SK-N-SH treated with all-trans-retinoic acid at 6 μM for 48 hours (cell line): ENCODE results near the gene KCNH1.

Source experiments
- ATAC-seq: fragments of 200-7000 bp; cut with Tn5 transposase; 3 replicates; pipeline ENCODE4 v1.9.1; 2020; ENCODE audit warnings: mild to moderate bottlenecking, moderate library complexity
- ARNTL ChIP-seq: fragments of 450-650 bp; formaldehyde crosslinking; IDR thresholded peaks from 2 replicates; pipeline ENCODE4 v1.5.0; 2020; ENCODE audit warnings: low read depth, mild to moderate bottlenecking, moderate library complexity, borderline replicate concordance
- BACH2 ChIP-seq: fragments of 250-450 bp; sonication (Bioruptor Pico); IDR thresholded peaks from 2 replicates; pipeline ENCODE4 v1.9.0; 2021; ENCODE audit warnings: mild to moderate bottlenecking, borderline replicate concordance
- CREB5 ChIP-seq: fragments of 250-450 bp; sonication (Bioruptor Pico); IDR thresholded peaks from 2 replicates; pipeline ENCODE4 v1.5.1; 2020; ENCODE audit warnings: low read depth, mild to moderate bottlenecking, moderate library complexity
- CSDC2 ChIP-seq: fragments of 250-450 bp; sonication (Bioruptor Pico); IDR thresholded peaks from 2 replicates; pipeline ENCODE4 v1.5.0; 2020; ENCODE audit warnings: mild to moderate bottlenecking, moderate library complexity
- ESRRG ChIP-seq: fragments of 250-450 bp; sonication (Bioruptor Pico); IDR thresholded peaks from 2 replicates; pipeline ENCODE4 v1.6.1; 2021; ENCODE audit warnings: mild to moderate bottlenecking
- GLIS3 ChIP-seq: fragments of 250-450 bp; sonication (Bioruptor Pico); IDR thresholded peaks from 2 replicates; pipeline ENCODE4 v1.5.0; 2020; ENCODE audit warnings: mild to moderate bottlenecking, moderate library complexity
- ISL1 ChIP-seq: fragments of 250-450 bp; sonication (Bioruptor Pico); IDR thresholded peaks from 2 replicates; pipeline ENCODE4 v2.1.2; 2022; ENCODE audit warnings: mild to moderate bottlenecking, moderate library complexity
- PPARA ChIP-seq: fragments of 250-450 bp; sonication (Bioruptor Pico); IDR thresholded peaks from 2 replicates; pipeline ENCODE4 v1.5.0; 2020; ENCODE audit warnings: mild to moderate bottlenecking, borderline replicate concordance
- RARB ChIP-seq: fragments of 250-450 bp; sonication (Bioruptor Pico); IDR thresholded peaks from 2 replicates; pipeline ENCODE4 v1.8.0; 2021; ENCODE audit warnings: mild to moderate bottlenecking, moderate library complexity
- SNAI2 ChIP-seq: fragments of 250-450 bp; sonication (Bioruptor Pico); IDR thresholded peaks from 2 replicates; pipeline ENCODE4 v1.5.0; 2020; ENCODE audit warnings: mild to moderate bottlenecking, moderate library complexity
- TCF4 ChIP-seq: fragments of 250-450 bp; sonication (Bioruptor Pico); IDR thresholded peaks from 2 replicates; pipeline ENCODE4 v1.8.0; 2021; ENCODE audit warnings: mild to moderate bottlenecking, moderate library complexity, borderline replicate concordance
- TOX ChIP-seq: fragments of 250-450 bp; sonication (Bioruptor Pico); IDR thresholded peaks from 2 replicates; pipeline ENCODE4 v1.8.0; 2021; ENCODE audit warnings: mild to moderate bottlenecking, moderate library complexity, borderline replicate concordance
- ZC3H10 ChIP-seq: fragments of 250-450 bp; sonication (Bioruptor Pico); IDR thresholded peaks from 2 replicates; pipeline ENCODE4 v1.5.1; 2021; ENCODE audit warnings: mild to moderate bottlenecking, moderate library complexity
- ZFP3 ChIP-seq: fragments of 250-450 bp; sonication (Bioruptor Pico); IDR thresholded peaks from 2 replicates; pipeline ENCODE4 v1.5.0; 2020; ENCODE audit warnings: mild to moderate bottlenecking, moderate library complexity
- ZFP30 ChIP-seq: fragments of 450-650 bp; formaldehyde crosslinking; IDR thresholded peaks from 2 replicates; pipeline ENCODE4 v1.5.0; 2022; ENCODE audit warnings: mild to moderate bottlenecking, moderate library complexity
- ZNF565 ChIP-seq: fragments of 450-650 bp; formaldehyde crosslinking; conservative IDR thresholded peaks from 2 replicates; pipeline ENCODE4 v1.5.0; 2020; ENCODE audit warnings: low read depth, mild to moderate bottlenecking, moderate library complexity
- ZNF70 ChIP-seq: fragments of 450-650 bp; formaldehyde crosslinking; IDR thresholded peaks from 2 replicates; pipeline ENCODE4 v1.5.0; 2020; ENCODE audit warnings: mild to moderate bottlenecking, moderate library complexity
- ZNF8 ChIP-seq: fragments of 450-650 bp; formaldehyde crosslinking; IDR thresholded peaks from 2 replicates; pipeline ENCODE4 v1.5.0; 2020; ENCODE audit warnings: mild to moderate bottlenecking, moderate library complexity
- TF ChIP-seq, protein P1 (sequence below): fragments of 250-450 bp; sonication (Bioruptor Pico); IDR thresholded peaks from 2 replicates; pipeline ENCODE4 v1.5.1; 2021; ENCODE audit warnings: mild to moderate bottlenecking, moderate library complexity
- TF ChIP-seq, protein P2 (sequence below): fragments of 250-450 bp; sonication (Bioruptor Pico); IDR thresholded peaks from 2 replicates; pipeline ENCODE4 v1.8.0; 2020; ENCODE audit warnings: mild to moderate bottlenecking, moderate library complexity, borderline replicate concordance
- TF ChIP-seq, protein P3 (sequence below): fragments of 250-450 bp; sonication (Bioruptor Pico); IDR thresholded peaks from 2 replicates; pipeline ENCODE4 v1.5.0; 2020; ENCODE audit warnings: mild to moderate bottlenecking, moderate library complexity
- TF ChIP-seq, protein P4 (sequence below): fragments of 250-450 bp; sonication (Bioruptor Pico); IDR thresholded peaks from 2 replicates; pipeline ENCODE4 v1.8.0; 2021; ENCODE audit warnings: low read depth, mild to moderate bottlenecking, moderate library complexity, borderline replicate concordance

Gene KCNH1

DNA sequence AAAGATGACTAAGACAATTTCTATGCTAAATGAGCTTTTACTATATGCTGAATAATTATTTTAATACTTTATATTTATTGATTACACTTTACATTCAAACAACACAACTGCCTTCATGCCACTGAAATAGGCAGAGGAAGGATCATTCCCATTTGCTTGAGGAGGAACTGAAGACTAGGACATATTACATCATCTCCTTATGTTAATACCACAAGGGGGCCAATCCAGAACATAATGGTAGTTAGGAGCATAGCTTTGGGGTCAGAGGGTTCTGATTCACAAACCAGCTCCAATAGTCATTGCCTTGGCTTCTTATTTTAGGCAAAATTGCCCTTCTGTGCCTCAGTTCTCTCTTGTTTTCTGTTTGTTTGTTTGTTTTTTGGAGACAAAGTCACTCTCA is 306.5 kb downstream of the KCNH1 start:
- TF ChIP-seq GLIS3 (CRISPR knock-in tag) (no peak), ZFP30 (CRISPR knock-in tag) (no peak), ARNTL (no peak), RARB (CRISPR knock-in tag) (no peak), ZNF70 (CRISPR knock-in tag) (no peak), CSDC2 (CRISPR knock-in tag) (no peak), ZFP3 (no peak), BACH2 (no peak), ZNF8 (CRISPR knock-in tag) (no peak), CREB5 (no peak), ZC3H10 (CRISPR knock-in tag) (no peak), SNAI2 (no peak)
- TF ChIP-seq, protein P1, sequence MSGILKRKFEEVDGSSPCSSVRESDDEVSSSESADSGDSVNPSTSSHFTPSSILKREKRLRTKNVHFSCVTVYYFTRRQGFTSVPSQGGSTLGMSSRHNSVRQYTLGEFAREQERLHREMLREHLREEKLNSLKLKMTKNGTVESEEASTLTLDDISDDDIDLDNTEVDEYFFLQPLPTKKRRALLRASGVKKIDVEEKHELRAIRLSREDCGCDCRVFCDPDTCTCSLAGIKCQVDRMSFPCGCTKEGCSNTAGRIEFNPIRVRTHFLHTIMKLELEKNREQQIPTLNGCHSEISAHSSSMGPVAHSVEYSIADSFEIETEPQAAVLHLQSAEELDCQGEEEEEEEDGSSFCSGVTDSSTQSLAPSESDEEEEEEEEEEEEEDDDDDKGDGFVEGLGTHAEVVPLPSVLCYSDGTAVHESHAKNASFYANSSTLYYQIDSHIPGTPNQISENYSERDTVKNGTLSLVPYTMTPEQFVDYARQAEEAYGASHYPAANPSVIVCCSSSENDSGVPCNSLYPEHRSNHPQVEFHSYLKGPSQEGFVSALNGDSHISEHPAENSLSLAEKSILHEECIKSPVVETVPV (CRISPR knock-in tag), result no peak
- TF ChIP-seq, protein P2, sequence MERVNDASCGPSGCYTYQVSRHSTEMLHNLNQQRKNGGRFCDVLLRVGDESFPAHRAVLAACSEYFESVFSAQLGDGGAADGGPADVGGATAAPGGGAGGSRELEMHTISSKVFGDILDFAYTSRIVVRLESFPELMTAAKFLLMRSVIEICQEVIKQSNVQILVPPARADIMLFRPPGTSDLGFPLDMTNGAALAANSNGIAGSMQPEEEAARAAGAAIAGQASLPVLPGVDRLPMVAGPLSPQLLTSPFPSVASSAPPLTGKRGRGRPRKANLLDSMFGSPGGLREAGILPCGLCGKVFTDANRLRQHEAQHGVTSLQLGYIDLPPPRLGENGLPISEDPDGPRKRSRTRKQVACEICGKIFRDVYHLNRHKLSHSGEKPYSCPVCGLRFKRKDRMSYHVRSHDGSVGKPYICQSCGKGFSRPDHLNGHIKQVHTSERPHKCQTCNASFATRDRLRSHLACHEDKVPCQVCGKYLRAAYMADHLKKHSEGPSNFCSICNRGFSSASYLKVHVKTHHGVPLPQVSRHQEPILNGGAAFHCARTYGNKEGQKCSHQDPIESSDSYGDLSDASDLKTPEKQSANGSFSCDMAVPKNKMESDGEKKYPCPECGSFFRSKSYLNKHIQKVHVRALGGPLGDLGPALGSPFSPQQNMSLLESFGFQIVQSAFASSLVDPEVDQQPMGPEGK (CRISPR knock-in tag), result no peak
- no peak for ATAC-seq

- no peak for ATAC-seq
- no peak for TF ChIP-seq ZNF565
- TF ChIP-seq BACH2, result no peak
- no peak for TF ChIP-seq CREB5
- TF ChIP-seq, all 23 proteins: peak for 0
These were observed 307.3 kb downstream of the KCNH1 start for GRCh38 chr1:210826686-210827085.

DNA sequence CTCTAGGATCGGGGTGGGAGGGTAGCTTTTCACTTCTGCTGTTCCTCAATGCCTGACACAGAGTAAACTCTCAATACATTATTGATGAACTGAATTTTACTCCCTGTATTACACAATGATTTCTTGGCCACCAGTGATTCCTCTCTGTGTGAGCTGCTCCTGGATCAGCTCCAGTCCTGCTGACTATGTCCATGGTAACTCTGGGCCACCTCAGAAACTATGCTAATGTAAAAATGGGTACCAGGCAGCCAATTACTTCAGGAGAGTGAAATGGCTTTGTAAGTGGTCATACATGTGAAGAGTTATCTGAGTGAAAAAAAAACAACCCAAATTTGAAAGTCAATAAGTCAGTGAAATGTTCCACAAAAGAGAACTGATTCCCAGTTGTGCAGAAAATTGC is 311.0 kb downstream of the KCNH1 start:
- ATAC-seq, result no peak
- TF ChIP-seq GLIS3 (CRISPR knock-in tag) (no peak), ZNF8 (CRISPR knock-in tag) (no peak), ZNF70 (CRISPR knock-in tag) (no peak), PPARA (CRISPR knock-in tag) (no peak), RARB (CRISPR knock-in tag) (no peak)
- TF ChIP-seq, all 23 proteins: peak for 0

GRCh38 chr1:210822241-210822640 is 311.7 kb downstream of the KCNH1 start:
- ATAC-seq, result no peak
- TF ChIP-seq, protein P3, sequence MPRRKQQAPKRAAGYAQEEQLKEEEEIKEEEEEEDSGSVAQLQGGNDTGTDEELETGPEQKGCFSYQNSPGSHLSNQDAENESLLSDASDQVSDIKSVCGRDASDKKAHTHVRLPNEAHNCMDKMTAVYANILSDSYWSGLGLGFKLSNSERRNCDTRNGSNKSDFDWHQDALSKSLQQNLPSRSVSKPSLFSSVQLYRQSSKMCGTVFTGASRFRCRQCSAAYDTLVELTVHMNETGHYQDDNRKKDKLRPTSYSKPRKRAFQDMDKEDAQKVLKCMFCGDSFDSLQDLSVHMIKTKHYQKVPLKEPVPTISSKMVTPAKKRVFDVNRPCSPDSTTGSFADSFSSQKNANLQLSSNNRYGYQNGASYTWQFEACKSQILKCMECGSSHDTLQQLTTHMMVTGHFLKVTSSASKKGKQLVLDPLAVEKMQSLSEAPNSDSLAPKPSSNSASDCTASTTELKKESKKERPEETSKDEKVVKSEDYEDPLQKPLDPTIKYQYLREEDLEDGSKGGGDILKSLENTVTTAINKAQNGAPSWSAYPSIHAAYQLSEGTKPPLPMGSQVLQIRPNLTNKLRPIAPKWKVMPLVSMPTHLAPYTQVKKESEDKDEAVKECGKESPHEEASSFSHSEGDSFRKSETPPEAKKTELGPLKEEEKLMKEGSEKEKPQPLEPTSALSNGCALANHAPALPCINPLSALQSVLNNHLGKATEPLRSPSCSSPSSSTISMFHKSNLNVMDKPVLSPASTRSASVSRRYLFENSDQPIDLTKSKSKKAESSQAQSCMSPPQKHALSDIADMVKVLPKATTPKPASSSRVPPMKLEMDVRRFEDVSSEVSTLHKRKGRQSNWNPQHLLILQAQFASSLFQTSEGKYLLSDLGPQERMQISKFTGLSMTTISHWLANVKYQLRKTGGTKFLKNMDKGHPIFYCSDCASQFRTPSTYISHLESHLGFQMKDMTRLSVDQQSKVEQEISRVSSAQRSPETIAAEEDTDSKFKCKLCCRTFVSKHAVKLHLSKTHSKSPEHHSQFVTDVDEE (CRISPR knock-in tag), result no peak
- TF ChIP-seq ZNF70 (CRISPR knock-in tag), result no peak
- no peak for TF ChIP-seq TCF4 (CRISPR knock-in tag)
- TF ChIP-seq ESRRG (CRISPR knock-in tag), result no peak
- TF ChIP-seq ARNTL, result no peak
- no peak for TF ChIP-seq ISL1 (CRISPR knock-in tag)
- TF ChIP-seq ZFP30 (CRISPR knock-in tag), result no peak
- no peak for TF ChIP-seq TOX
- TF ChIP-seq SNAI2, result no peak
- TF ChIP-seq, protein P4, sequence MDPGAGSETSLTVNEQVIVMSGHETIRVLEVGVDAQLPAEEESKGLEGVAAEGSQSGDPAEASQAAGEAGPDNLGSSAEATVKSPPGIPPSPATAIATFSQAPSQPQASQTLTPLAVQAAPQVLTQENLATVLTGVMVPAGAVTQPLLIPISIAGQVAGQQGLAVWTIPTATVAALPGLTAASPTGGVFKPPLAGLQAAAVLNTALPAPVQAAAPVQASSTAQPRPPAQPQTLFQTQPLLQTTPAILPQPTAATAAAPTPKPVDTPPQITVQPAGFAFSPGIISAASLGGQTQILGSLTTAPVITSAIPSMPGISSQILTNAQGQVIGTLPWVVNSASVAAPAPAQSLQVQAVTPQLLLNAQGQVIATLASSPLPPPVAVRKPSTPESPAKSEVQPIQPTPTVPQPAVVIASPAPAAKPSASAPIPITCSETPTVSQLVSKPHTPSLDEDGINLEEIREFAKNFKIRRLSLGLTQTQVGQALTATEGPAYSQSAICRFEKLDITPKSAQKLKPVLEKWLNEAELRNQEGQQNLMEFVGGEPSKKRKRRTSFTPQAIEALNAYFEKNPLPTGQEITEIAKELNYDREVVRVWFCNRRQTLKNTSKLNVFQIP (CRISPR knock-in tag), result no peak
